Activated CD4-positive, CD25-positive, alpha-beta regulatory T cell treated with anti-CD3 and anti-CD28 coated beads, Interleukin-2, amount 50 U/mL, for 72 hours (primary cell): Measurements from ENCODE around the gene NRN1L.
"Not testable (repeated sequence)": the region's sequence is repeated elsewhere in the genome, so short reads cannot be mapped to it uniquely, and the experiment has no call there.

ENCODE experiments used
- DNase-seq: peaks from one replicate; pipeline ENCODE4 v3.0.0; 2021

NRN1L gene

GRCh38 chr16:67884684-67885083 is at the start of gene NRN1L:
TSS of gene NRN1L (plus strand) at chr16:67884885. CDS start at chr16:67884904, 19 bp downstream.
- DNase-seq, result no peak

GRCh38 chr16:67837190-67837589 is 47.5 kb upstream of the NRN1L start:
- not testable (repeated sequence) for DNase-seq

GRCh38 chr16:67837811-67838210 is 46.9 kb upstream of the NRN1L start:
- DNase-seq, result no peak

GRCh38 chr16:67841198-67841815 is 43.4 kb upstream of the NRN1L start:
- no peak for DNase-seq

- peak; percentile 93 for DNase-seq
Observed at GRCh38 chr16:67841816-67842508, 42.7 kb upstream of the NRN1L start, which contains the start of gene THAP11. TSS of gene THAP11 (plus strand) at chr16:67842320. CDS start at chr16:67842555, 235 bp downstream.

- peak; percentile 53 for DNase-seq
Observed at GRCh38 chr16:67842509-67843342, 42.0 kb upstream of the NRN1L start.

GRCh38 chr16:67843343-67843765 is 41.3 kb upstream of the NRN1L start:
- no peak for DNase-seq

GRCh38 chr16:67844497-67844896 is 40.2 kb upstream of the NRN1L start:
- no peak for DNase-seq

GRCh38 chr16:67845291-67846062 is 39.2 kb upstream of the NRN1L start:
- no peak for DNase-seq

GRCh38 chr16:67846063-67846319 is 38.7 kb upstream of the NRN1L start:
- DNase-seq, result no peak

GRCh38 chr16:67846320-67847063 is 38.2 kb upstream of the NRN1L start, which contains the start of gene NUTF2:
TSS of gene NUTF2 (plus strand) at chr16:67846933. CDS start at chr16:67865131, 18,198 bp downstream.
- peak; percentile 96 for DNase-seq

- DNase-seq, result no peak
Observed at GRCh38 chr16:67847064-67847861, 37.4 kb upstream of the NRN1L start, which contains the start of gene CENPT. TSS of gene CENPT (minus strand) at chr16:67847693. CDS start at chr16:67833859, 13,834 bp downstream.

GRCh38 chr16:67848118-67848517 is 36.6 kb upstream of the NRN1L start:
- no peak for DNase-seq

- DNase-seq, result no peak
Observed at GRCh38 chr16:67853670-67854069, 31.0 kb upstream of the NRN1L start.

GRCh38 chr16:67855789-67856188 is 28.9 kb upstream of the NRN1L start:
- DNase-seq, result no peak

- DNase-seq, result no peak
Observed at GRCh38 chr16:67856927-67857546, 27.6 kb upstream of the NRN1L start.

- DNase-seq, result no peak
Observed at GRCh38 chr16:67857547-67858233, 27.0 kb upstream of the NRN1L start.

GRCh38 chr16:67858500-67858899 is 26.2 kb upstream of the NRN1L start:
- DNase-seq, result no peak

- DNase-seq, result no peak
Observed at GRCh38 chr16:67860589-67861398, 23.9 kb upstream of the NRN1L start.
